LNCAP (cell line): Measurements from ENCODE around the gene GRK5.

Experiments used
- TF ChIP-seq, protein P1 (sequence below): fragments of 450-650 bp; IDR thresholded peaks from 2 replicates; pipeline ENCODE4 v1.5.1; 2017; ENCODE audit warnings: mild to moderate bottlenecking

GRK5 gene

DNA sequence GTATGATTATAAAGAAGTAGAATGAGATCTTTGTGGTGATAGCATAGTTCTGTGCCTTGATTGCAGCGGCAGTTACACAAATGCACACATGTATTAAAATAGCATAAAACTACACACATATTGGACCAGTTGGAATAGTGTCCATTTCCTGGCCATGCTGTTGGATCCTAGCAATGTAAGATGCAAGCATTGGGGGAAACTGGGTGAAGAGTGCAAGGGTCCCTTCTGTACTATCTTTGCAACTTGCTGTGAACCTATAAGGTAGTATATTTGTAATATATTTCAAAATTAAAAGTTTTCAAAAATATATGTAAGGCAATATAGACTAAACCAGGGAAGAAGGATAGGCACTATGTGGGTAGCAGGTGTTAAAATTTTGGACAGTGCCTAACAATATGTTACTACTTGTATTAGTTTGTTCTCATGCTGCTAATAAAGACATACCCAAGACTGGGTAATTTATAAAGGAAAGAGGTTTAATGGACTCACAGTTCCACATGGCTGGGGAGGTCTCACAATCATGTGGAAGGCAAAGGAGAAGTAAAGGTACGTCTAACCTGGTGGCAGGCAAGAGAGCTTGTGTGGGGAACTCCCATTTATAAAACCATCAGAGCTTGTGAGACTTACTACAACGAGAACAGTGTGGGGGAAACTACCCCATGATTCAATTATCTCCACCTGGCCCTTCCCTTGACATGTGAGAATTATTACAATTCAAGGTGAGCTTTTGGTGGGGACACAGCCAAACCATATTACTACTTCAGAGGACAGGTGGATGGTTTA lies 263.7 kb downstream of the GRK5 start:
- TF ChIP-seq, protein P1, sequence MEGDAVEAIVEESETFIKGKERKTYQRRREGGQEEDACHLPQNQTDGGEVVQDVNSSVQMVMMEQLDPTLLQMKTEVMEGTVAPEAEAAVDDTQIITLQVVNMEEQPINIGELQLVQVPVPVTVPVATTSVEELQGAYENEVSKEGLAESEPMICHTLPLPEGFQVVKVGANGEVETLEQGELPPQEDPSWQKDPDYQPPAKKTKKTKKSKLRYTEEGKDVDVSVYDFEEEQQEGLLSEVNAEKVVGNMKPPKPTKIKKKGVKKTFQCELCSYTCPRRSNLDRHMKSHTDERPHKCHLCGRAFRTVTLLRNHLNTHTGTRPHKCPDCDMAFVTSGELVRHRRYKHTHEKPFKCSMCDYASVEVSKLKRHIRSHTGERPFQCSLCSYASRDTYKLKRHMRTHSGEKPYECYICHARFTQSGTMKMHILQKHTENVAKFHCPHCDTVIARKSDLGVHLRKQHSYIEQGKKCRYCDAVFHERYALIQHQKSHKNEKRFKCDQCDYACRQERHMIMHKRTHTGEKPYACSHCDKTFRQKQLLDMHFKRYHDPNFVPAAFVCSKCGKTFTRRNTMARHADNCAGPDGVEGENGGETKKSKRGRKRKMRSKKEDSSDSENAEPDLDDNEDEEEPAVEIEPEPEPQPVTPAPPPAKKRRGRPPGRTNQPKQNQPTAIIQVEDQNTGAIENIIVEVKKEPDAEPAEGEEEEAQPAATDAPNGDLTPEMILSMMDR = no peak

DNA sequence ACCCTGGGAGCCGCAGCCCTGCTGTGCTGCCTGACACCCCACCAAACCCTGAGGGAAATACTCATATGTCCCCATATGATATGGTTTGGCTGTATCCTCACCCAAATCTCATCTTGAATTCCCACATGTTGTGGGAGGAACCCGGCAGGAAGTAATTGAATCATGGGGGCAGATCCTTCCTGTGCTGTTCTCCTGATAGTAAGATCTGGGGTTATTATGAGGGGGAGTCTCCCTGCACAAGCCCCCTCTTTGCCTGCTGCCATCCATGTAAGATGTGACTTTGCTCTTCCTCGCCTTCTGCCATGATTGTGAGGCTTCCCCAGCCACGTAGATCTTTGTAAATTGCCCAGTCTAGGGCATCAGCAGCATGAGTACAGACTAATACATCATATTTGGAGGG lies 266.4 kb downstream of the GRK5 start:
- TF ChIP-seq, protein P1 = no peak

DNA sequence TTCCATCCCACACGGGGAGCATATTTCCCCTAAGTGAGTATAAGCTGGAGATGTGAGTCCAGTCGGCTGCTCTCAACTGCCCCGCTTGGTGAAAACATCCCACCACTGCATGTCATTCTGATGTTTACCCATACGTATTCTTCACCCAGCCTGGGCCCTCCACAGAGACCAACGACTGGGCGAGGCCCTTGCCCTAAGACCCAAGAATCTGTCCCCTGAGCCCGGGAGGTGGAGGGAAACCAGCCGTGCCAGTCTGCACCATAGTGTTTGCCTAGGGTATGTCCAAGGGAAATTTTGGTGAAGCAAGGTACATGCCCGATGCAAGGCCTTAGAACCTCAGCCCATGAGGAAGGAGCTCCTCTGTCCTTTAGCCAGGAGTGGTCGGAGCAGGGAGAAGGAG lies 267.2 kb downstream of the GRK5 start:
- TF ChIP-seq, protein P1 = no peak

DNA sequence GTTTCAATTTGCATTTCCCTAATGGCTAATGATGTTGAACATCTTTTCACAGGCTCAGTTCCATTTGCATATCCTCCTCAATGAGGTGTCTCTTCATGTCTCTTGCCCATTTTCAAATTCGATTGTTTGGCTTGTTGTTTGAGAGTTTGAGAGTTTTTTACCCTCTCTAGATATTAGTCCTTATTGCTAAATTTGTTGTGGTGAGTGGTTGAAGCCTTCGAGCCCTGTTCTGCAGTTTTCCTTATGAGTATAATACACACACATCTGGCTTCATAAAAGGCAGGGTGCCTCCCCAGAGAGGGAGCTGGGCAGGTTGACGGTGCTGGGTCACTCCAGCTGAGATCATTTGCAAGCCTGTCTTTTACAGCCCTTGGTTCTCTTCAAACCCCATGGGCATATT lies 270.1 kb downstream of the GRK5 start:
- TF ChIP-seq, protein P1 = no peak

DNA sequence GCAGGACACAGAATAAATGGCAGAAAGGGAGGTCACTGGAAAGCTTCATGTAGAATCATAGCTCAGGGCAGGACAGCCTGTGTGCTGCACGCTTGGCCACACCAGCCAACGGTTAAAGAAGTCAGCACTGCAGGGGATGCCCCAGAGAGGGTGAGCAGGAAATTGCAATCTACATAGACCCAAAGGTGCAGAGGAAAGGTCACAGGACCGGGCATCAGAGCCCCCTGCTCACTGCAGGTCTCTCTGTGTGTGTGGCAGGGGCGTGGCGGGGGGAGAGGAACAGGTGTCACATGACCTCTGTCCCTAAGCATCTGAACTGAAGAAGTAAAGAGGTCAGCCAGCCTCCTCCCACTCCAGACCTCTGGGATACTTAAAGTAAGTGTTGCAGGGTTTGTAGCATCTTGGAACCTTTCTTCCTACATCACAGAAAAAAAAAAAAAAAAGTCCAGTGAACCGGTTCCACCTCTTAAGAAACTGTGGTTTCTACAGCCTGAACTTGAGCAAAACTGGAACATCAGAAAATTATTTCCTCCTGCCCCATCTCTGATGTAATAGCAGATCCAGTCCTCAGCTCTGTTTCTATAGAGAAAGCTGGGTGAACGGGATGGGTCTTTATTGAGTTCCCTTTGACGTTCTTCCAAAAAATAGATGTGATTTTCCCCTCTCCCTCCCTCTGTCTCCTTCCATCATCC lies 270.9 kb downstream of the GRK5 start:
- TF ChIP-seq, protein P1 = no peak

DNA sequence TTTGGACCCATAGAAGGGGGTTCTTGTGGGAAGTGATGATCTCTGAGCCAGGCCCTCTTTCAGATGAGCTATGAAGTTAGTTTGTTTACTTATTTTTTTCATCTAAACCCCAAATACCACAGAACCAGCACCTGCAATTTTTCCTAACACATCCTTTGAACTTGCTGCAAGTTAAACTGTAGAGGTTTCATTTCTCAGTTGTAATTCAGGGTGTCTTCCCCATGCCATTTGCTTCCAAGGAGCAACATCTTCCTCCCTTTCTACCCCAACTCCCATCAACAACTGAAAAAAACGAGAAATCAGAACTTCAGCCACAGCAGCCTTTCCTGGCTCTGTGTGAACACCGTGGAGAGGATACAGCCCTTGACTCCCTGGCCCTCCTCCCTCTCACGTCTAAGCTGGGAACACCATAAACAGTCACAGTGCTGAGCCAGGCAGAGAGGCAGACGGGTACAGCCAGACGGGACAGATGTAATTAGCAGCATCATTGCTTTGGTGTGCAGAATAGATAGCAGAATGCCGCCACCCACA lies 271.5 kb downstream of the GRK5 start:
- TF ChIP-seq, protein P1 = no peak

DNA sequence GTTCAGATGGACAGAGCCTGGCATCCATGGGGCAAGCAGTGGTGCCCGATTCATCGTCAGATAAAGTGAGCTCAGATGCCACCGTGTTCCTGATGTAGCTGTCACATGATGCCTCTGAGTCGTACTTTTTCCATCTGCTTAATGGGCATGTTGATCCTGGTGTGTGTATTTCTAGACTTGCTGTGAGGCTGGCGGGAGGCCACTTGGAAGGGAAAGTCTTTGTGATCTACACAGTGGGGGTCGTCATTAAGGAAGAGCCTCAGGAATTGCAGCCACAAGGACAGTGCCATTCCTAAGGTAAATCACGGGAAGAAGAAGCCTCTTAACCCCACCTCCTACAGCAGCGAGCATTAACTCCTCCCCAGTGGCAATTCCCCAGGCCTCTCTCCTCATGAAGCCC lies 272.2 kb downstream of the GRK5 start:
- TF ChIP-seq, protein P1 = no peak
